Measurements from ENCODE around the gene HLF.

DNA sequence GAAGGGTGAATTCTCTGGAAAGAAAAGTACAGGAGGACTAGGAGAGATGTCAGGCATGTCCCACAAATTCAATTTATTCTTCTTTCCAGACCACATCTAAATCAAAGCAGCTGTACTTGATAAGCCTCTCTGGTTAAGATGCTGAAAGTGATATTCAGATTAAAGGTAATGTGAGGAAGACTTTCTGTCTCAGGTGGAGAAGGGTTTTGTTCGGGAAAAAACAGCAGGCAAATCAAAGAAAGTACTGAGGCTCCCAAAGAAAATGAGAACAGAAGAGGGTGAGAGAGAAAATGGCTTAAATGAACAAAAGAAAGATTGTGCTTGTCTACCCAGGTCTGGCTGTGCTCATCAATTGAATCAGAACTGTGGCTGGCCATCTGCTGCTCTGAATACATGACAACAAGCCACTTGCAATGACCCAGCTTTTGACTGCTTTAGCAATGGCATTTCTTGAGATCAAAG, 101.3 kb downstream of the HLF start:
- TF ChIP-seq, protein P1, sequence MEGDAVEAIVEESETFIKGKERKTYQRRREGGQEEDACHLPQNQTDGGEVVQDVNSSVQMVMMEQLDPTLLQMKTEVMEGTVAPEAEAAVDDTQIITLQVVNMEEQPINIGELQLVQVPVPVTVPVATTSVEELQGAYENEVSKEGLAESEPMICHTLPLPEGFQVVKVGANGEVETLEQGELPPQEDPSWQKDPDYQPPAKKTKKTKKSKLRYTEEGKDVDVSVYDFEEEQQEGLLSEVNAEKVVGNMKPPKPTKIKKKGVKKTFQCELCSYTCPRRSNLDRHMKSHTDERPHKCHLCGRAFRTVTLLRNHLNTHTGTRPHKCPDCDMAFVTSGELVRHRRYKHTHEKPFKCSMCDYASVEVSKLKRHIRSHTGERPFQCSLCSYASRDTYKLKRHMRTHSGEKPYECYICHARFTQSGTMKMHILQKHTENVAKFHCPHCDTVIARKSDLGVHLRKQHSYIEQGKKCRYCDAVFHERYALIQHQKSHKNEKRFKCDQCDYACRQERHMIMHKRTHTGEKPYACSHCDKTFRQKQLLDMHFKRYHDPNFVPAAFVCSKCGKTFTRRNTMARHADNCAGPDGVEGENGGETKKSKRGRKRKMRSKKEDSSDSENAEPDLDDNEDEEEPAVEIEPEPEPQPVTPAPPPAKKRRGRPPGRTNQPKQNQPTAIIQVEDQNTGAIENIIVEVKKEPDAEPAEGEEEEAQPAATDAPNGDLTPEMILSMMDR (conservative IDR thresholded peaks at IDR 0.05) = no peak
- TF ChIP-seq EZH2 (IDR thresholded peaks at IDR 0.05; ENCODE audit: low read depth) = no peak

All from PC-9 (cell line).